Erythroblast (primary cell): ENCODE data around the gene TMEM236.

Source experiments
- GATA1 ChIP-seq: IDR thresholded peaks from 2 replicates; pipeline ENCODE4 v1.6.1; 2011; ENCODE audit warnings: low read depth, mild to moderate bottlenecking, control low read depth, low read length, moderate library complexity
- POLR2A ChIP-seq: IDR thresholded peaks from 2 replicates; pipeline ENCODE4 v1.6.1; 2011; ENCODE audit warnings: mild to moderate bottlenecking, low read length

DNA sequence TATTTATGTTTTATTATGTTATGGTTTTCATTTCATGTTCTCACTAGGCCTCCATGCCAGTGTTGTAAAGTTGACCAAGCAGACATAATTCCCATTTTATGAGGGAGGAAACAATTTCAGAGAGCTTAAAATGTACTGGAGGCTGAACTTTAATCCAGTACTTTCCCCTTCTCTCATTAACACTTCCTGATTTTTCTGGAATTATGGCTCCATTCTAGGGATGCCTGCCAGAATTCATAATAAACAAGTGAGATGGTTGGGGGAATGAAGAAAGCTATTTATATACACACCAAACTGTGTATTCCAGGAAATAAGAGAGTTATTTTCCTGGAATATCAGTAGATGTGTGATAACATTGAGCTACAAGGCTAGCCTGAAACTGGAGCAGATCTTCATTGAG is 6.9 kb downstream of the TMEM236 start:
- TF ChIP-seq GATA1, result no peak
- TF ChIP-seq POLR2A, result no peak
